HCT116 (cell line): ENCODE data around the gene CDH22. TPM values are rescaled to one million over a fixed set of nuclear protein-coding genes. Genes with fewer than 3 reads are reported as not detected.

Source experiments
- ATAC-seq: fragments of 200-7000 bp; cut with Tn5 transposase; 2 replicates; pipeline ENCODE4 v1.9.1; 2020; ENCODE audit warnings: mild to moderate bottlenecking, moderate library complexity
- BruUV-seq: library from RNA; stranded (reverse); fragments of 400-500 nt; replicated peaks from 2 replicates; lab custom pipeline; 2021; lab: Mats Ljungman, UMichigan
- CTCF ChIA-PET: fragments of 300-600 bp; sonication (Branson Sonifier 250); formaldehyde crosslinking; loops from one replicate; lab custom pipeline; 2021; ENCODE audit warnings: antibody characterized with exemption; lab: Charles Lee
- POLR2A ChIA-PET: fragments of 300-600, 350-600 bp; sonication (Branson Sonifier 250); formaldehyde crosslinking; loops from one replicate; lab custom pipeline; 2021; ENCODE audit warnings: antibody characterized with exemption; lab: Charles Lee
- RAD21 ChIA-PET, 2 experiments: fragments of 300-600 bp; sonication (Branson Sonifier 250); formaldehyde crosslinking; loops; one replicate each; lab custom pipeline; 2023; ENCODE audit warnings: low total read pairs in 2 of 2; ENCODE audit not compliant: uncharacterized antibody in 2 of 2, unreplicated experiment in 2 of 2, low non-redundant PET in 1 of 2; lab: Charles Lee
- DNase-seq: peaks from one replicate; pipeline ENCODE4 v3.0.0-alpha.2; 2010; ENCODE audit warnings: low read depth, low spot score
- H2AFZ ChIP-seq: fragments of 200-600 bp; shearing (Covaris generic), sonication (generic); 2 replicates; pipeline ENCODE4 v1.6.1; 2017; ENCODE audit warnings: low read depth, mixed run types, mixed read lengths, antibody characterized with exemption, low read length; ENCODE audit not compliant: poor library complexity, severe bottlenecking
- H3K27ac ChIP-seq: 2 replicates; pipeline ENCODE4 v1.5.1; 2012; ENCODE audit warnings: low read depth, low read length
- H3K27me3 ChIP-seq: fragments of 200-600 bp; sonication (generic); 2 replicates; pipeline ENCODE4 v1.6.1; 2016; ENCODE audit warnings: mixed run types, low read length, mixed read lengths; ENCODE audit not compliant: insufficient read depth
- H3K36me3 ChIP-seq, 2 experiments: fragments of 200-500 bp in 1 of 2; fragments of 200-600 bp in 1 of 2; sonication (Bioruptor generic) in 1 of 2; sonication (generic) in 1 of 2; 2 replicates each; pipeline versions ENCODE4 v1.5.1 to v1.6.1; 2014 to 2016; ENCODE audit warnings: low read length in 2 of 2, inconsistent platforms in 1 of 2, mixed read lengths in 1 of 2, mixed run types in 1 of 2; ENCODE audit not compliant: insufficient read depth in 2 of 2, control insufficient read depth in 1 of 2
- H3K4me1 ChIP-seq, 2 experiments: fragments of 200-600 bp in 1 of 2; sonication (generic) in 1 of 2; 2 replicates each; pipeline versions ENCODE4 v1.5.1 to v1.6.1; 2012 to 2017; ENCODE audit warnings: low read length in 2 of 2, inconsistent platforms in 1 of 2, mild to moderate bottlenecking in 1 of 2, mixed read lengths in 1 of 2, mixed run types in 1 of 2, moderate library complexity in 1 of 2; ENCODE audit not compliant: insufficient read depth in 2 of 2, control insufficient read depth in 1 of 2
- H3K4me2 ChIP-seq: fragments of 200-600 bp; sonication (generic); 2 replicates; pipeline ENCODE4 v1.6.1; 2017; ENCODE audit warnings: mixed run types, low read length, mixed read lengths
- H3K4me3 ChIP-seq, 2 experiments: fragments of 200-600 bp in 1 of 2; sonication (generic) in 1 of 2; replicated peaks in 1 of 2; 2 replicates each; pipeline ENCODE4 v1.5.1; 2011 to 2016; ENCODE audit warnings: low read length in 2 of 2, control low read depth in 1 of 2, low read depth in 1 of 2, mild to moderate bottlenecking in 1 of 2, mixed read lengths in 1 of 2, mixed run types in 1 of 2
- H3K79me2 ChIP-seq: fragments of 200-600 bp; sonication (generic); 2 replicates; pipeline ENCODE4 v1.6.1; 2017; ENCODE audit warnings: mild to moderate bottlenecking, mixed run types, low read length, moderate library complexity, mixed read lengths; ENCODE audit not compliant: insufficient read depth
- H3K9ac ChIP-seq: fragments of 200-600 bp; sonication (generic); 2 replicates; pipeline ENCODE4 v1.6.1; 2016; ENCODE audit warnings: low read length, mixed read lengths
- H3K9me2 ChIP-seq: fragments of 200-600 bp; sonication (generic), shearing (Covaris generic); 2 replicates; pipeline ENCODE4 v1.6.1; 2017; ENCODE audit warnings: mixed run types, mild to moderate bottlenecking, moderate library complexity; ENCODE audit not compliant: insufficient read depth
- H3K9me3 ChIP-seq, 2 experiments: fragments of 200-500 bp in 1 of 2; fragments of 200-600 bp in 1 of 2; sonication (Bioruptor generic) in 1 of 2; sonication (generic) in 1 of 2; 2 replicates each; pipeline ENCODE4 v1.6.1; 2014 to 2017; ENCODE audit warnings: low read length in 2 of 2, mixed read lengths in 2 of 2, inconsistent platforms in 1 of 2, low read depth in 1 of 2, mild to moderate bottlenecking in 1 of 2, mixed run types in 1 of 2, moderate library complexity in 1 of 2; ENCODE audit not compliant: control insufficient read depth in 1 of 2, insufficient read depth in 1 of 2
- H4K20me1 ChIP-seq: fragments of 200-600 bp; sonication (generic), shearing (Covaris generic); 2 replicates; pipeline ENCODE4 v1.6.1; 2017; ENCODE audit warnings: mixed run types, mild to moderate bottlenecking, moderate library complexity; ENCODE audit not compliant: insufficient read depth
- ATF3 ChIP-seq: IDR thresholded peaks from 2 replicates; pipeline ENCODE4 v1.6.1; 2012
- CBX3 ChIP-seq: IDR thresholded peaks from 2 replicates; pipeline ENCODE4 v1.6.1; 2012; ENCODE audit warnings: low read depth
- CEBPB ChIP-seq: IDR thresholded peaks from 2 replicates; pipeline ENCODE4 v1.6.1; 2012; ENCODE audit warnings: low read depth
- JUND ChIP-seq: IDR thresholded peaks from 2 replicates; pipeline ENCODE4 v1.6.1; 2012
- POLR2A ChIP-seq: IDR thresholded peaks from 2 replicates; pipeline ENCODE4 v1.7.0; 2011; ENCODE audit warnings: borderline replicate concordance; ENCODE audit not compliant: insufficient read depth, insufficient read length; ENCODE audit errors: extremely low read depth
- POLR2AphosphoS5 ChIP-seq: IDR thresholded peaks from 2 replicates; pipeline ENCODE4 v1.6.1; 2011; ENCODE audit warnings: mild to moderate bottlenecking, low read depth, low read length, moderate library complexity
- RAD21 ChIP-seq: IDR thresholded peaks from 2 replicates; pipeline ENCODE4 v1.6.1; 2012; ENCODE audit warnings: low read depth, mild to moderate bottlenecking
- SIN3A ChIP-seq: IDR thresholded peaks from 2 replicates; pipeline ENCODE4 v1.6.1; 2012; ENCODE audit warnings: low read depth
- SP1 ChIP-seq: IDR thresholded peaks from 2 replicates; pipeline ENCODE4 v1.6.1; 2012; ENCODE audit warnings: low read depth
- SRF ChIP-seq: IDR thresholded peaks from 2 replicates; pipeline ENCODE4 v1.6.1; 2012; ENCODE audit warnings: low read depth
- TCF7L2 ChIP-seq: IDR thresholded peaks from 2 replicates; pipeline ENCODE4 v1.7.0; 2011; ENCODE audit warnings: borderline replicate concordance, inconsistent platforms; ENCODE audit not compliant: insufficient read depth, insufficient read length; ENCODE audit errors: extremely low read depth
- ZBTB33 ChIP-seq: IDR thresholded peaks from 2 replicates; pipeline ENCODE4 v1.6.1; 2011; ENCODE audit warnings: mild to moderate bottlenecking, low read length, moderate library complexity; ENCODE audit not compliant: insufficient replicate concordance; ENCODE audit errors: extremely low read depth
- intact Hi-C: fragments of 100-400 bp; cut with micrococcal nuclease; formaldehyde crosslinking; loops from 2 replicates; pipeline ENCODE4 v1.10.0; 2022
- total RNA-seq: library from RNA; stranded (reverse); gene quantifications from one replicate; pipeline ENCODE4 v1.2.1, GENCODE V29; 2021; ENCODE audit not compliant: unreplicated experiment
- TF ChIP-seq, protein P1 (sequence below): IDR thresholded peaks from 2 replicates; pipeline ENCODE4 v1.6.1; 2012; ENCODE audit warnings: low read depth
- TF ChIP-seq, protein P2 (sequence below), 3 experiments: fragments of 200-600 bp in 1 of 3; sonication (generic) in 1 of 3; IDR thresholded peaks in 2 of 3; conservative IDR thresholded peaks in 1 of 3; 2 replicates each; pipeline ENCODE4 v1.5.1; 2012 to 2017; ENCODE audit warnings: low read depth in 2 of 3, low read length in 2 of 3, antibody characterized with exemption in 1 of 3, borderline replicate concordance in 1 of 3, control low read depth in 1 of 3, mild to moderate bottlenecking in 1 of 3, mixed read lengths in 1 of 3, mixed run types in 1 of 3, moderate library complexity in 1 of 3; ENCODE audit not compliant: insufficient read depth in 1 of 3

CDH22 gene
- total RNA-seq, 1 experiment from 2014 or later = 1.8 TPM

- Histone ChIP-seq H3K9me3 (no peaks in the 10 kb centered on the region), H3K27me3 (no peaks in the 10 kb centered on the region), H3K9ac (no peak overlapping the region), H3K9me2 (no peaks in the 10 kb centered on the region), H3K36me3 (no peaks in the 10 kb centered on the region), H4K20me1 (no peaks in the 10 kb centered on the region), H3K4me1 (peaks cover 26 to 31% of the 10 kb centered on the region in 2 experiments), H3K79me2 (no peaks in the 10 kb centered on the region), H3K27ac (no peak overlapping the region), H2AFZ (no peak overlapping the region), H3K4me3 (no peak overlapping the region), H3K4me2 (no peak overlapping the region)
- BruUV-seq = no TSS peak
- TF ChIP-seq, protein P1, sequence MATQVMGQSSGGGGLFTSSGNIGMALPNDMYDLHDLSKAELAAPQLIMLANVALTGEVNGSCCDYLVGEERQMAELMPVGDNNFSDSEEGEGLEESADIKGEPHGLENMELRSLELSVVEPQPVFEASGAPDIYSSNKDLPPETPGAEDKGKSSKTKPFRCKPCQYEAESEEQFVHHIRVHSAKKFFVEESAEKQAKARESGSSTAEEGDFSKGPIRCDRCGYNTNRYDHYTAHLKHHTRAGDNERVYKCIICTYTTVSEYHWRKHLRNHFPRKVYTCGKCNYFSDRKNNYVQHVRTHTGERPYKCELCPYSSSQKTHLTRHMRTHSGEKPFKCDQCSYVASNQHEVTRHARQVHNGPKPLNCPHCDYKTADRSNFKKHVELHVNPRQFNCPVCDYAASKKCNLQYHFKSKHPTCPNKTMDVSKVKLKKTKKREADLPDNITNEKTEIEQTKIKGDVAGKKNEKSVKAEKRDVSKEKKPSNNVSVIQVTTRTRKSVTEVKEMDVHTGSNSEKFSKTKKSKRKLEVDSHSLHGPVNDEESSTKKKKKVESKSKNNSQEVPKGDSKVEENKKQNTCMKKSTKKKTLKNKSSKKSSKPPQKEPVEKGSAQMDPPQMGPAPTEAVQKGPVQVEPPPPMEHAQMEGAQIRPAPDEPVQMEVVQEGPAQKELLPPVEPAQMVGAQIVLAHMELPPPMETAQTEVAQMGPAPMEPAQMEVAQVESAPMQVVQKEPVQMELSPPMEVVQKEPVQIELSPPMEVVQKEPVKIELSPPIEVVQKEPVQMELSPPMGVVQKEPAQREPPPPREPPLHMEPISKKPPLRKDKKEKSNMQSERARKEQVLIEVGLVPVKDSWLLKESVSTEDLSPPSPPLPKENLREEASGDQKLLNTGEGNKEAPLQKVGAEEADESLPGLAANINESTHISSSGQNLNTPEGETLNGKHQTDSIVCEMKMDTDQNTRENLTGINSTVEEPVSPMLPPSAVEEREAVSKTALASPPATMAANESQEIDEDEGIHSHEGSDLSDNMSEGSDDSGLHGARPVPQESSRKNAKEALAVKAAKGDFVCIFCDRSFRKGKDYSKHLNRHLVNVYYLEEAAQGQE = no peak
- TF ChIP-seq CEBPB (no peak), ZBTB33 (no peak), POLR2AphosphoS5 (no peak), ATF3 (no peak), RAD21 (no peak), SIN3A (no peak), TCF7L2 (no peak), SP1 (no peak), SRF (no peak), POLR2A (no peak), CBX3 (no peak), JUND (no peak)
- TF ChIP-seq, protein P2, sequence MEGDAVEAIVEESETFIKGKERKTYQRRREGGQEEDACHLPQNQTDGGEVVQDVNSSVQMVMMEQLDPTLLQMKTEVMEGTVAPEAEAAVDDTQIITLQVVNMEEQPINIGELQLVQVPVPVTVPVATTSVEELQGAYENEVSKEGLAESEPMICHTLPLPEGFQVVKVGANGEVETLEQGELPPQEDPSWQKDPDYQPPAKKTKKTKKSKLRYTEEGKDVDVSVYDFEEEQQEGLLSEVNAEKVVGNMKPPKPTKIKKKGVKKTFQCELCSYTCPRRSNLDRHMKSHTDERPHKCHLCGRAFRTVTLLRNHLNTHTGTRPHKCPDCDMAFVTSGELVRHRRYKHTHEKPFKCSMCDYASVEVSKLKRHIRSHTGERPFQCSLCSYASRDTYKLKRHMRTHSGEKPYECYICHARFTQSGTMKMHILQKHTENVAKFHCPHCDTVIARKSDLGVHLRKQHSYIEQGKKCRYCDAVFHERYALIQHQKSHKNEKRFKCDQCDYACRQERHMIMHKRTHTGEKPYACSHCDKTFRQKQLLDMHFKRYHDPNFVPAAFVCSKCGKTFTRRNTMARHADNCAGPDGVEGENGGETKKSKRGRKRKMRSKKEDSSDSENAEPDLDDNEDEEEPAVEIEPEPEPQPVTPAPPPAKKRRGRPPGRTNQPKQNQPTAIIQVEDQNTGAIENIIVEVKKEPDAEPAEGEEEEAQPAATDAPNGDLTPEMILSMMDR (IDR thresholded peaks at IDR 0.05 in 2 of 3, conservative IDR thresholded peaks at IDR 0.05 in 1 of 3; ENCODE audit: borderline replicate concordance in 1 of 3, insufficient read depth in 1 of 3, low read depth in 2 of 3, low read length in 2 of 3) = no peak
- ChIA-PET RAD21 (no interaction called here), POLR2A (no interaction called here), CTCF (no interaction called here)
- intact Hi-C loops = loop anchor here (1.0 kb wide), 1 partner anchor 120 kb away; no protein-coding TSS in a partner anchor
- DNase-seq (no peak), ATAC-seq (no peak)
These were observed 55.8 kb downstream of the CDH22 start for GRCh38 chr20:46252352-46253091.
